Cardiac muscle cell (in vitro differentiated cells and primary cell): ENCODE data around the gene ATP6V0D1. TPM values are rescaled to one million over a fixed set of nuclear protein-coding genes. Genes with fewer than 3 reads are reported as not detected.
"Not testable (repeated sequence)": the region's sequence is repeated elsewhere in the genome, so short reads cannot be mapped to it uniquely, and the experiment has no call there.

Experiments
- DNase-seq, 2 donors: peaks; one replicate each; pipeline versions ENCODE4 v3.0.0 to v3.0.0-alpha.2; 2010 to 2017; ENCODE audit warnings: low read depth in 1 of 2, low spot score in 1 of 2
- H3K27ac ChIP-seq: fragments of 200-600 bp; sonication (generic); 2 replicates; pipeline ENCODE4 v1.5.1; 2016
- H3K27me3 ChIP-seq: fragments of 200-600 bp; sonication (generic); 2 replicates; pipeline ENCODE4 v1.6.0; 2016; ENCODE audit warnings: control low read depth
- H3K36me3 ChIP-seq: fragments of 200-600 bp; sonication (generic); 2 replicates; pipeline ENCODE4 v1.5.1; 2016; ENCODE audit warnings: control low read depth
- H3K4me1 ChIP-seq: fragments of 200-600 bp; sonication (generic); 2 replicates; pipeline ENCODE4 v1.8.1; 2017; ENCODE audit warnings: low read depth, mild to moderate bottlenecking, mixed run types
- H3K4me3 ChIP-seq: fragments of 200-600 bp; sonication (generic); 2 replicates; pipeline ENCODE4 v1.5.1; 2016; ENCODE audit warnings: mild to moderate bottlenecking
- H3K9me3 ChIP-seq: fragments of 200-600 bp; sonication (generic); 2 replicates; pipeline ENCODE4 v1.5.1; 2017; ENCODE audit warnings: low read depth, mild to moderate bottlenecking, control low read depth
- CTCF ChIP-seq: IDR thresholded peaks from 2 replicates; pipeline ENCODE4 v1.5.1; 2012; ENCODE audit warnings: low read depth, mild to moderate bottlenecking, low read length
- polyA plus RNA-seq: library from polyadenylated mRNA; unstranded; fragments of >200 nt; fragmentation: Nextera tagmentation; extraction: Ambion mirVana; gene quantifications from 2 replicates; pipeline ENCODE4 v1.2.1, GENCODE V29; 2016
- total RNA-seq: library from RNA; depleted of rRNA; stranded (reverse); fragments of >200 nt; gene quantifications from 2 replicates; pipeline ENCODE4 v1.2.3, GENCODE V29; 2016

Gene ATP6V0D1
- total and polyA plus RNA-seq, 2 experiments from 2014 or later, result 74.5 to 203 TPM

GRCh38 chr16:67489401-67490083 lies 8.6 kb upstream of the ATP6V0D1 start:
- no peak for TF ChIP-seq CTCF
- Histone ChIP-seq H3K36me3 (no peaks in the 10 kb centered on the region), H3K27me3 (peaks cover under 1% of the 10 kb centered on the region), H3K9me3 (no peaks in the 10 kb centered on the region), H3K4me1 (peaks cover 21% of the 10 kb centered on the region), H3K4me3 (no peak overlapping the region), H3K27ac (peak overlapping the region; percentile 95)
- peak; percentile 29 to 81 for DNase-seq

DNA sequence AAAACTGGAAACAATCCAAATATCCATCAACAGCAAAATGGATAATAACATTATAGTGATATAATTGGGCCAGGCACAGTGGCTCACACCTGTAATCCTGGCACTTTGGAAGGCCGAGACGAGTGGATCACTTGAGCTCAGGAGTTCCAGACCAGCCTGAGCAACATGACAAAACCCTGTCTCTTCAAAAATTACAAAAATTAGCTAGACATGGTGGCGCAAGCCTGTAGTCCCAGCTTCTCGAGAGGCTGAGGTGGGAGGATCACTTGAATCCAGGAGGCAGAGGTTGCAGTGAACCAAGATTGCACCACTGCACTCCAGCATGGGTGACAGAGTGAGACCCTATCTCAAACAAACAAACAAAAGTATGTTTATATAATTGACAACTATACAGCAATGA lies 6.6 kb upstream of the ATP6V0D1 start:
- not testable (repeated sequence) for H3K36me3 ChIP-seq, H3K4me3 ChIP-seq, DNase-seq, H3K9me3 ChIP-seq, H3K27me3 ChIP-seq
- peaks cover 25% of the 10 kb centered on the region for H3K4me1 ChIP-seq
- peak overlapping the region; percentile 95 for H3K27ac ChIP-seq

DNA sequence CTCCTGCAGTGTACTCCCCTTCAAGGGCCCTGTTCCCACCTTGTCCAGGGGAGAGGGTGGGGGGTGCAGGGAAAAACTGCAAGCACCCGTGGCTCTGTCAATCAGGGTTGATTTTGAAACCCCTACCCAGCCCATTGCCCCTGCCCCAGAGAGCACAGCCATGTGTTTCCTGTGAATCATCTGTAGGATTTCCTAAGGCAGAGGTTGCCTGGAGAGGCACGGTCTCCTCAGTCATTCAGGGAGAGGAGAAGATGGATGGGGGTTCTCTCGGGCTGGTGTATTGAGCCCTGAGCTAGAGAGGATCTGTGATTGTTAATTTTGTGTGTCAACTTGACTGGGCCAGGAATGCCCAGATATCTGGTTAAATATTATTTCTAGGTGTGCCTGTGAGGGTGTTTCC lies 5.8 kb upstream of the ATP6V0D1 start:
- no peaks in the 10 kb centered on the region for H3K27me3 ChIP-seq
- H3K36me3 ChIP-seq, result no peaks in the 10 kb centered on the region
- no peak overlapping the region for H3K4me3 ChIP-seq
- peaks cover 27% of the 10 kb centered on the region for H3K4me1 ChIP-seq
- peak in 1 of 2 donors; percentile 44 for DNase-seq
- H3K9me3 ChIP-seq, result no peaks in the 10 kb centered on the region
- H3K27ac ChIP-seq, result no peak overlapping the region
- TF ChIP-seq CTCF, result no peak

- H3K4me3 ChIP-seq, result no peak overlapping the region
- H3K27ac ChIP-seq, result peak overlapping the region; percentile 29
- no peak for TF ChIP-seq CTCF
- no peaks in the 10 kb centered on the region for H3K9me3 ChIP-seq
- no peaks in the 10 kb centered on the region for H3K36me3 ChIP-seq
- no peak for DNase-seq
- H3K27me3 ChIP-seq, result no peaks in the 10 kb centered on the region
- peaks cover 23% of the 10 kb centered on the region for H3K4me1 ChIP-seq
Measured at GRCh38 chr16:67483731-67484525, 3.0 kb upstream of the ATP6V0D1 start.

DNA sequence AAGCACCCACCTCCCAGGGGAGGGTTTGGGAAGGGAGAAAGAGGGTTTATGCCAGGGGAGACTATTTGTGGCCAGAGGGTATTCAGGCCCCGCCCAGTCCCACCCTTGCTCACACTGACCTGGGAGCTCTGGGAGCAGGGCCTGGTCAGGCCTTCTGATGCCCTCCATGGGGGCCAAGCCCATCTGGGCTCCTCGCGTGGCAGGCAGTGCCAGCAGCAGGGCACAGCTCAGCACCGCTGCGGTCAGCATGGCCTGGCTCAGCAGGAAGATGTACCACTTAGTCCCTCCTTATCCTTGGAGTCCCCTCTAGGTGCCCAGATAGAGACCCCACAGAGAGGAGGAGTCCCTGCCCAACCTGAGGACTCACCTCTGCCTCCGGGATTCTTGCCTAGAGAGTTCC lies 2.2 kb upstream of the ATP6V0D1 start, which contains the start of gene AGRP:
AGRP (minus strand) TSS at position 398 of the 400 bp plus-strand sequence; CDS start at position 249, 149 bp downstream.
- Histone ChIP-seq H3K9me3 (no peaks in the 10 kb centered on the region), H3K36me3 (no peaks in the 10 kb centered on the region), H3K4me3 (no peak within 1 kb of the TSS), H3K27me3 (no peaks in the 10 kb centered on the region), H3K4me1 (peaks cover 15% of the 10 kb centered on the region), H3K27ac (peak within 1 kb of the TSS; percentile 29)
- no peak for TF ChIP-seq CTCF
- no peak for DNase-seq
